CD4-positive, alpha-beta memory T cell (primary cell): ENCODE measurements around the gene FBXO48. TPM values are rescaled to one million over a fixed set of nuclear protein-coding genes. Genes with fewer than 3 reads are reported as not detected.

Experiments used
- CTCF ChIA-PET: fragments of 350-600 bp; sonication (Branson Sonifier 250); formaldehyde crosslinking; loops from one replicate; lab custom pipeline; 2021; ENCODE audit warnings: inconsistent platforms; ENCODE audit not compliant: partially characterized antibody; lab: Charles Lee
- POLR2A ChIA-PET: fragments of 350-600 bp; sonication (Branson Sonifier 250); formaldehyde crosslinking; loops from one replicate; lab custom pipeline; 2021; ENCODE audit not compliant: partially characterized antibody; lab: Charles Lee
- DNase-seq, 5 donors: peaks; one replicate each; pipeline versions ENCODE4 v3.0.0 to v3.0.0-alpha.2; 2020 to 2022; ENCODE audit warnings: mixed read lengths in 1 of 5
- H3K27ac ChIP-seq: one replicate; pipeline ENCODE4 v1.7.0; 2013; ENCODE audit warnings: low read depth, low read length
- H3K27me3 ChIP-seq: 2 replicates; pipeline ENCODE4 v1.7.0; 2013; ENCODE audit warnings: mild to moderate bottlenecking, low read length, moderate library complexity; ENCODE audit not compliant: insufficient read depth
- H3K36me3 ChIP-seq: 2 replicates; pipeline ENCODE4 v1.7.0; 2013; ENCODE audit warnings: mild to moderate bottlenecking, low read length, moderate library complexity; ENCODE audit not compliant: insufficient read depth
- H3K4me1 ChIP-seq: 2 replicates; pipeline ENCODE4 v1.7.0; 2013; ENCODE audit warnings: mild to moderate bottlenecking, low read length, moderate library complexity; ENCODE audit not compliant: insufficient read depth
- H3K4me3 ChIP-seq, 2 donors: one replicate each; pipeline ENCODE4 v1.7.0; 2013; ENCODE audit warnings: low read length in 2 of 2, mild to moderate bottlenecking in 1 of 2
- H3K9me3 ChIP-seq, 2 donors: one replicate each; pipeline ENCODE4 v1.7.0; 2013; ENCODE audit warnings: low read length in 2 of 2, control low read depth in 1 of 2; ENCODE audit not compliant: control insufficient read depth in 1 of 2
- H3K27ac Mint-ChIP-seq, 7 donors: one replicate each; pipeline ENCODE4 v1.8.0; 2020 to 2021; ENCODE audit warnings: mixed read lengths in 7 of 7, mild to moderate bottlenecking in 6 of 7, inconsistent platforms in 3 of 7, moderate library complexity in 3 of 7
- H3K27me3 Mint-ChIP-seq, 2 donors: one replicate each; pipeline ENCODE4 v1.8.0; 2020 to 2021; ENCODE audit warnings: mixed read lengths in 2 of 2
- H3K36me3 Mint-ChIP-seq, 2 donors: one replicate each; pipeline ENCODE4 v1.8.0; 2020 to 2021; ENCODE audit warnings: mixed read lengths in 2 of 2, inconsistent platforms in 1 of 2, mild to moderate bottlenecking in 1 of 2
- H3K4me1 Mint-ChIP-seq, 4 donors: one replicate each; pipeline ENCODE4 v1.8.0; 2020 to 2021; ENCODE audit warnings: mixed read lengths in 4 of 4, mild to moderate bottlenecking in 1 of 4
- H3K4me3 Mint-ChIP-seq, 8 donors: one replicate each; pipeline ENCODE4 v1.8.0; 2020 to 2021; ENCODE audit warnings: mixed read lengths in 8 of 8, mild to moderate bottlenecking in 7 of 8, moderate library complexity in 6 of 8, inconsistent platforms in 3 of 8
- H3K9me3 Mint-ChIP-seq, 8 donors: one replicate each; pipeline ENCODE4 v1.8.0; 2020 to 2021; ENCODE audit warnings: mixed read lengths in 8 of 8, mild to moderate bottlenecking in 5 of 8, inconsistent platforms in 3 of 8, moderate library complexity in 1 of 8
- intact Hi-C: fragments of 100-400 bp; cut with micrococcal nuclease; formaldehyde crosslinking; loops from one replicate; pipeline ENCODE4 v1.15.1; 2023
- polyA plus RNA-seq, 2 donors: library from polyadenylated mRNA; unstranded; fragments of 300-500 nt; fragmentation: Illumina TruSeq; gene quantifications; one replicate each; pipeline ENCODE4 v1.2.3, GENCODE V29; 2021
- total RNA-seq, 2 experiments: library from RNA; stranded (reverse); gene quantifications; one replicate each; pipeline ENCODE4 v1.2.3, GENCODE V29; 2021

The FBXO48 gene
- total and polyA plus RNA-seq, 4 experiments from 2014 or later = 0.67 to 6.5 (median 3.8) TPM

GRCh38 chr2:68431316-68431972 is 35.6 kb downstream of the FBXO48 start:
- POLR2A ChIA-PET = interaction anchor here (1.4 kb wide), 1 partner anchor 10 kb away, joined by 4 read pairs; no protein-coding TSS in a partner anchor
- intact Hi-C loops = no loop called here

GRCh38 chr2:68429311-68429826 is 37.7 kb downstream of the FBXO48 start:
- ChIA-PET POLR2A (interaction anchor here (1.1 to 1.4 kb wide), 2 partner anchors 10 to 26 kb away, joined by 3 to 4 read pairs; no protein-coding TSS in a partner anchor), CTCF (interaction anchor here (1.0 to 6.9 kb wide), 2 partner anchors 9 to 12 kb away, joined by 3 to 63 read pairs; no protein-coding TSS in a partner anchor)
- no peak overlapping the region for H3K27ac ChIP-seq
- Mint-ChIP-seq H3K9me3 (peaks cover 0 to 1% (median 0%) of the 10 kb centered on the region in 8 donors), H3K27me3 (peaks cover 0 to 2% of the 10 kb centered on the region in 2 donors), H3K4me1 (peaks cover 0 to 31% (median 18%) of the 10 kb centered on the region in 4 donors), H3K27ac (no peak overlapping the region), H3K36me3 (no peaks in the 10 kb centered on the region), H3K4me3 (no peak overlapping the region)
- peaks cover 47% of the 10 kb centered on the region for H3K4me1 ChIP-seq
- intact Hi-C loops = no loop called here
- no peak overlapping the region for H3K4me3 ChIP-seq
- H3K36me3 ChIP-seq = no peaks in the 10 kb centered on the region
- no peaks in the 10 kb centered on the region for H3K27me3 ChIP-seq
- no peak for DNase-seq
- H3K9me3 ChIP-seq = no peaks in the 10 kb centered on the region

More at GRCh38 chr2:68431316-68431972, 35.6 kb downstream of the FBXO48 start:
- CTCF ChIA-PET = interaction anchor here (0.7 to 6.9 kb wide), 2 partner anchors 10 to 70 kb away, joined by 3 to 63 read pairs; no protein-coding TSS in a partner anchor
- no peaks in the 10 kb centered on the region for H3K36me3 Mint-ChIP-seq
- peaks cover 26% of the 10 kb centered on the region for H3K4me1 ChIP-seq
- H3K4me3 Mint-ChIP-seq = no peak overlapping the region
- no peak overlapping the region for H3K27ac Mint-ChIP-seq
- H3K27me3 Mint-ChIP-seq = peaks cover 0 to 2% of the 10 kb centered on the region in 2 donors
- H3K9me3 Mint-ChIP-seq = peaks cover 0 to 1% (median 0%) of the 10 kb centered on the region in 8 donors
- peaks cover 0 to 33% (median 21%) of the 10 kb centered on the region in 4 donors for H3K4me1 Mint-ChIP-seq
- H3K27ac ChIP-seq = no peak overlapping the region
- H3K27me3 ChIP-seq = no peaks in the 10 kb centered on the region
- no peaks in the 10 kb centered on the region for H3K36me3 ChIP-seq
- DNase-seq = no peak
- no peak overlapping the region for H3K4me3 ChIP-seq
- H3K9me3 ChIP-seq = no peaks in the 10 kb centered on the region

- H3K4me1 Mint-ChIP-seq = peaks cover 0 to 31% (median 18%) of the 10 kb centered on the region in 4 donors
- peak overlapping the region in 2 of 7 donors; percentile 0 to 12 for H3K27ac Mint-ChIP-seq
These were observed 38.3 kb downstream of the FBXO48 start for GRCh38 chr2:68428746-68429145.

GRCh38 chr2:68428126-68428525 is 39.0 kb downstream of the FBXO48 start:
- peak overlapping the region in 5 of 7 donors; percentile 12 to 95 (median 53) for H3K27ac Mint-ChIP-seq
- intact Hi-C loops = no loop called here
- H3K9me3 ChIP-seq = no peaks in the 10 kb centered on the region
- H3K36me3 Mint-ChIP-seq = no peaks in the 10 kb centered on the region
- ChIA-PET POLR2A (interaction anchor here (1.4 to 2.5 kb wide), 2 partner anchors 12 to 63 kb away, joined by 3 to 10 read pairs; partner anchors contain the start of gene PLEK), CTCF (interaction anchor here (1.0 to 6.9 kb wide), 2 partner anchors 10 to 13 kb away, joined by 3 to 63 read pairs; no protein-coding TSS in a partner anchor)
- peaks cover 0 to 1% (median 0%) of the 10 kb centered on the region in 8 donors for H3K9me3 Mint-ChIP-seq
- peaks cover 0 to 2% of the 10 kb centered on the region in 2 donors for H3K27me3 Mint-ChIP-seq
- H3K4me1 Mint-ChIP-seq = peaks cover 0 to 31% (median 18%) of the 10 kb centered on the region in 4 donors
- peak overlapping the region; percentile 51 for H3K27ac ChIP-seq
- H3K27me3 ChIP-seq = no peaks in the 10 kb centered on the region
- H3K4me3 ChIP-seq = no peak overlapping the region
- H3K36me3 ChIP-seq = no peaks in the 10 kb centered on the region
- H3K4me3 Mint-ChIP-seq = peak overlapping the region in 1 of 8 donors; percentile 7
- no peak for DNase-seq
- H3K4me1 ChIP-seq = peaks cover 59% of the 10 kb centered on the region

More at GRCh38 chr2:68428746-68429145, 38.3 kb downstream of the FBXO48 start:
- Histone ChIP-seq H3K36me3 (no peaks in the 10 kb centered on the region), H3K4me1 (peaks cover 53% of the 10 kb centered on the region), H3K27me3 (no peaks in the 10 kb centered on the region), H3K27ac (no peak overlapping the region), H3K9me3 (no peaks in the 10 kb centered on the region), H3K4me3 (no peak overlapping the region)
- no peak overlapping the region for H3K4me3 Mint-ChIP-seq
- no peak for DNase-seq
- CTCF ChIA-PET = interaction anchor here (1.0 to 6.9 kb wide), 2 partner anchors 10 to 13 kb away, joined by 3 to 63 read pairs; no protein-coding TSS in a partner anchor
- intact Hi-C loops = no loop called here
- H3K27me3 Mint-ChIP-seq = peaks cover 0 to 2% of the 10 kb centered on the region in 2 donors
- POLR2A ChIA-PET = interaction anchor here (1.1 to 1.4 kb wide), 3 partner anchors 11 to 63 kb away, joined by 3 to 4 read pairs (median 3); partner anchors contain the start of gene PLEK
- no peaks in the 10 kb centered on the region for H3K36me3 Mint-ChIP-seq
- H3K9me3 Mint-ChIP-seq = peaks cover 0 to 1% (median 0%) of the 10 kb centered on the region in 8 donors

GRCh38 chr2:68426848-68427579 is 40.1 kb downstream of the FBXO48 start:
- DNase-seq = peak; percentile 61 to 76 (median 69)
- ChIA-PET POLR2A (interaction anchor here (1.0 to 2.5 kb wide), 6 partner anchors 9 to 56 kb away, joined by 5 to 10 read pairs (median 6); no protein-coding TSS in a partner anchor), CTCF (interaction anchor here (1.4 to 6.9 kb wide), 3 partner anchors 14 to 66 kb away, joined by 4 to 63 read pairs (median 6); no protein-coding TSS in a partner anchor)
- no peaks in the 10 kb centered on the region for H3K27me3 ChIP-seq
- H3K36me3 Mint-ChIP-seq = no peaks in the 10 kb centered on the region
- intact Hi-C loops = no loop called here
- H3K9me3 ChIP-seq = no peaks in the 10 kb centered on the region
- peaks cover 0 to 23% (median 18%) of the 10 kb centered on the region in 4 donors for H3K4me1 Mint-ChIP-seq
- peaks cover 62% of the 10 kb centered on the region for H3K4me1 ChIP-seq
- H3K27ac Mint-ChIP-seq = peak overlapping the region; percentile 88 to 96 (median 95)
- H3K36me3 ChIP-seq = no peaks in the 10 kb centered on the region
- H3K27ac ChIP-seq = peak overlapping the region; percentile 51
- peak overlapping the region in 7 of 8 donors; percentile 7 to 78 (median 61) for H3K4me3 Mint-ChIP-seq
- H3K4me3 ChIP-seq = no peak overlapping the region
- H3K27me3 Mint-ChIP-seq = no peaks in the 10 kb centered on the region
- H3K9me3 Mint-ChIP-seq = peaks cover 0 to 1% (median 0%) of the 10 kb centered on the region in 8 donors

- Mint-ChIP-seq H3K4me1 (peaks cover 0 to 26% (median 19%) of the 10 kb centered on the region in 4 donors), H3K27ac (peak overlapping the region in 3 of 7 donors; percentile 88 to 95 (median 95)), H3K4me3 (no peak overlapping the region), H3K36me3 (no peaks in the 10 kb centered on the region), H3K9me3 (peaks cover 0 to 2% (median 0%) of the 10 kb centered on the region in 8 donors), H3K27me3 (no peaks in the 10 kb centered on the region)
- intact Hi-C loops = no loop called here
- POLR2A ChIA-PET = interaction anchor here (1.4 to 2.5 kb wide), 5 partner anchors 8 to 55 kb away, joined by 5 to 10 read pairs (median 6); no protein-coding TSS in a partner anchor
- Histone ChIP-seq H3K27me3 (no peaks in the 10 kb centered on the region), H3K27ac (peak overlapping the region; percentile 51), H3K36me3 (no peaks in the 10 kb centered on the region), H3K4me1 (peaks cover 62% of the 10 kb centered on the region), H3K4me3 (no peak overlapping the region), H3K9me3 (no peaks in the 10 kb centered on the region)
- DNase-seq = no peak
- CTCF ChIA-PET = interaction anchor here (1.4 to 6.9 kb wide), 3 partner anchors 15 to 66 kb away, joined by 4 to 63 read pairs (median 6); no protein-coding TSS in a partner anchor
These were observed 40.6 kb downstream of the FBXO48 start for GRCh38 chr2:68426446-68426845.
